ENCODE data around the gene TAF1B.

GRCh38 chr2:9964334-9964980 is 121.2 kb downstream of the TAF1B start:
- no peak for TF ChIP-seq POLR2AphosphoS5 (IDR thresholded peaks at IDR 0.05; ENCODE audit: low read depth, low read length)
- TF ChIP-seq POLR2A (IDR thresholded peaks at IDR 0.05; ENCODE audit: low read depth, low read length), result no peak

Data from GM12892 (cell line).